ENCODE measurements around the gene ERVFRD-1. TPM values are rescaled to one million over a fixed set of nuclear protein-coding genes. Genes with fewer than 3 reads are reported as not detected.
A peak's percentile ranks its signal among the peaks of the same experiment; 100 is the strongest.

The ERVFRD-1 gene
- total RNA-seq, 6 donors from 2014 or later = 0.46 to 1.3 (median 0.61) TPM; not detected in 2

DNA sequence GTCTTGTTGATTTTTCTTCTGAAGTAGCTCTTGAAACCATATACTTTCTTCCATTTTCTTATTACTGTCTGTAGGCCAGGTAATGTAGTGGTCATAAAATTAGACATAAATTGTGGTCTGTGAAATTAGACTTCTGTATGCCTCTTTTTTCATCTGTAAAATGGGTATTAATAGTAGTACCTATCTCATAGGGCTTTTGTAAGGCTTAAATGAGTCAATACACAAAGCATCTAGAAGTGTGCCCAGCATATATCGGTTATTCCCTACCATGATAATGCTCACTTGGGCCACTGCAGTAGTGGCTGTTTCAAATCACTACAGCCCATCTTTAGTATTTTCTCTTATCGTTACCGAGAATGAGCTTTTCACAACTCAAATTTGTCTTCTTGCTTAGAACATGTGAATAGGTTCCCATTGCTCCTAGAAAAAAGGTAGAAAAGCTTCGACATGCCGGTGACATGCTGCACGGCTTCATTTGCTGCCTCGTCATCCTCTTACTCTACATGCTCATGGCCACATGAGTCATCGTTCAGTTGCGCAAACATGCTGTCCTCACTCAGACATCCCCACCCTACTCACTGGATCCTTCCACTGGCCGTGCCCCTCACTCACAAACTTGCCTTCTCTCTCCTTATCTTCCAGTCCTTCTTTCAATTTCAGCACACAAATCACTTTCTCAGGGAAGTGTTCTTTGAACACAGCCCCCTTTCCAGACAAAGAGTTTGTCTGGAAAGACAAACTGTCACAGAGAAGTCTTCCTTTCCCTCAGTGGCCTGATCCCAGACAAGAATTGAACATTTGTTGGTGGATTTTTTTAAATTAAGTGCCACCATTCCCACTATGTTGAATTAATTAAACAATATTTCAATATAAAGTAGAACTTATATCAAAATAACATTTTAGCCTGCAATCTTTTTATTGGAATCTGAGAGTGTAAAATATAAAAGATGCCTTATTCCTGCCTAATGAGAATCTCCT lies 32.2 kb upstream of the ERVFRD-1 start:
- H3K4me1 ChIP-seq = peaks cover 0 to 8% (median 6%) of the 10 kb centered on the region in 4 donors
- H3K27ac ChIP-seq = no peak overlapping the region
- H3K9me3 ChIP-seq = no peaks in the 10 kb centered on the region
- no peaks in the 10 kb centered on the region for H3K36me3 ChIP-seq
- peak; percentile 87 to 95 for ATAC-seq (ENCODE audit: low FRiP score in 2 of 2)
- peak; percentile 51 to 63 for TF ChIP-seq POLR2AphosphoS5 (IDR thresholded peaks at IDR 0.05)
- TF ChIP-seq, protein P1, sequence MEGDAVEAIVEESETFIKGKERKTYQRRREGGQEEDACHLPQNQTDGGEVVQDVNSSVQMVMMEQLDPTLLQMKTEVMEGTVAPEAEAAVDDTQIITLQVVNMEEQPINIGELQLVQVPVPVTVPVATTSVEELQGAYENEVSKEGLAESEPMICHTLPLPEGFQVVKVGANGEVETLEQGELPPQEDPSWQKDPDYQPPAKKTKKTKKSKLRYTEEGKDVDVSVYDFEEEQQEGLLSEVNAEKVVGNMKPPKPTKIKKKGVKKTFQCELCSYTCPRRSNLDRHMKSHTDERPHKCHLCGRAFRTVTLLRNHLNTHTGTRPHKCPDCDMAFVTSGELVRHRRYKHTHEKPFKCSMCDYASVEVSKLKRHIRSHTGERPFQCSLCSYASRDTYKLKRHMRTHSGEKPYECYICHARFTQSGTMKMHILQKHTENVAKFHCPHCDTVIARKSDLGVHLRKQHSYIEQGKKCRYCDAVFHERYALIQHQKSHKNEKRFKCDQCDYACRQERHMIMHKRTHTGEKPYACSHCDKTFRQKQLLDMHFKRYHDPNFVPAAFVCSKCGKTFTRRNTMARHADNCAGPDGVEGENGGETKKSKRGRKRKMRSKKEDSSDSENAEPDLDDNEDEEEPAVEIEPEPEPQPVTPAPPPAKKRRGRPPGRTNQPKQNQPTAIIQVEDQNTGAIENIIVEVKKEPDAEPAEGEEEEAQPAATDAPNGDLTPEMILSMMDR (IDR thresholded peaks at IDR 0.05) = no peak
- TF ChIP-seq EP300 (IDR thresholded peaks at IDR 0.05) = peak in 1 of 4 donors; percentile 61
- no peak overlapping the region for H3K4me3 ChIP-seq
- H3K27me3 ChIP-seq = no peaks in the 10 kb centered on the region
- 72 to 79% methylated on average over 10 of the region's 10 CpGs for WGBS, 2 donors
- peak in 1 of 2 donors; percentile 93 for DNase-seq

DNA sequence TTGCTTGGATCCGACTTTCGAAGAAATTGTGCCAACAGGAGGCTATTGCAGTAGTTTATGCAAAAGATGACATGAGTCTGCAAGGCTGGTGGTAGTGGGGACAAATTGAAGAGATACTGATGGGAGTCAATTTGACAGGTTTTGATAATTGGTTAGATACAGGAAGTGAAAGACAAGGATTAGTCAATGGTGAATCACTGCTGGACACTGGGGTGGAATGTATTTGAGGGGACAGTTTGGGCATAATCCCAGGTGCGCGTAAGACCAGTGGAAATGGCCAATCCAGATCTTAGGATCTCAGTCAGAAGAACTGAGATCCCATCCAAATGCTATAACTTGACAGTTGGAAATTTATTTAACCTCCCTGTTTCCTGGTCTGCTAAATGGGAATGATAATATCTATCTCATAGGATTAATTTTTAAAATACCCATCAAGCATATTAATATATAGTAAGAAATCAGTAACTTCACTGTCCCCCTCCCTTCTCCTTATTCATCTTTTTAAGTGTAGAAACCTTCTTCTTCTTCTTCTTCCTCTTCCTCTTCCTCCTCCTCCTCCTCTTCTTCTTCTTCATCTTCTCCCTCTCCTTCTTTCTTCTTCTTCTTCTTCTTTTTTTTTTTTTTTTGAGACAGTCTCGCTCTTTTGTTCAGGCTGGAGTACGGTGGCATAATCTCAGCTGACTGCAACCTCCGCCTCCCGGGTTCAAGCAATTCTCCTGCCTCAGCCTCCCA lies 30.9 kb upstream of the ERVFRD-1 start:
- peaks cover 0 to 8% (median 6%) of the 10 kb centered on the region in 4 donors for H3K4me1 ChIP-seq
- H3K4me3 ChIP-seq = no peak overlapping the region
- no peak for ATAC-seq (ENCODE audit: low FRiP score in 2 of 2)
- no peaks in the 10 kb centered on the region for H3K9me3 ChIP-seq
- H3K27ac ChIP-seq = no peak overlapping the region
- H3K36me3 ChIP-seq = no peaks in the 10 kb centered on the region
- WGBS, 2 donors = 93 to 95% methylated on average over 8 of the region's 8 CpGs
- TF ChIP-seq, protein P1 (IDR thresholded peaks at IDR 0.05) = no peak
- TF ChIP-seq POLR2A (IDR thresholded peaks at IDR 0.05) (no peak), EP300 (IDR thresholded peaks at IDR 0.05) (no peak), POLR2AphosphoS5 (IDR thresholded peaks at IDR 0.05) (no peak)
- H3K27me3 ChIP-seq = no peaks in the 10 kb centered on the region
- DNase-seq = no peak

DNA sequence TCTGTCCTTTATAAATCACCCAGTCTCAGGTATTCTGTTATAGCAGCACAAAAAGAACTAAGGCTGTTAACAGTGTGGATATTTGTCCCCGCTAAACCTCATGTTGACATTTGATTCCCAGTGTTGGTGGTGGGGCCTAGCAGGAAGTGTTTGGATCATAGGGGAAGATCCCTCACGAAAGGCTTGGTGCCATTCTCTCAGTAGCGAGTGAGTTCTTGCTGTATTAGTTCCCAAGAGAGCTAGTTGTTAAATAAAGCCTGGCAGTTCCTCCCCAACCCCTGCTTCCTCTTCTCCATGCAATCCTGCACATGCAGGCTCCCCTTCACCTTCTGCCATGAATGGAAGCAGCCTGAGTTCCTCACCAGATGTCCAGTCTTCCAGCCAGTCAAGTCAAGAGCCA lies 29.8 kb upstream of the ERVFRD-1 start:
- no peaks in the 10 kb centered on the region for H3K9me3 ChIP-seq
- no peak for TF ChIP-seq POLR2A (IDR thresholded peaks at IDR 0.05)
- TF ChIP-seq, protein P1 (IDR thresholded peaks at IDR 0.05) = no peak
- no peak for TF ChIP-seq POLR2AphosphoS5 (IDR thresholded peaks at IDR 0.05)
- TF ChIP-seq EP300 (IDR thresholded peaks at IDR 0.05) = no peak
- no peak for DNase-seq
- H3K4me1 ChIP-seq = peaks cover 0 to 8% (median 6%) of the 10 kb centered on the region in 4 donors
- H3K4me3 ChIP-seq = no peak overlapping the region
- WGBS, 2 donors = 83% methylated on average over 3 of the region's 3 CpGs
- no peaks in the 10 kb centered on the region for H3K27me3 ChIP-seq
- H3K36me3 ChIP-seq = no peaks in the 10 kb centered on the region
- H3K27ac ChIP-seq = no peak overlapping the region
- ATAC-seq (ENCODE audit: low FRiP score in 2 of 2) = no peak

DNA sequence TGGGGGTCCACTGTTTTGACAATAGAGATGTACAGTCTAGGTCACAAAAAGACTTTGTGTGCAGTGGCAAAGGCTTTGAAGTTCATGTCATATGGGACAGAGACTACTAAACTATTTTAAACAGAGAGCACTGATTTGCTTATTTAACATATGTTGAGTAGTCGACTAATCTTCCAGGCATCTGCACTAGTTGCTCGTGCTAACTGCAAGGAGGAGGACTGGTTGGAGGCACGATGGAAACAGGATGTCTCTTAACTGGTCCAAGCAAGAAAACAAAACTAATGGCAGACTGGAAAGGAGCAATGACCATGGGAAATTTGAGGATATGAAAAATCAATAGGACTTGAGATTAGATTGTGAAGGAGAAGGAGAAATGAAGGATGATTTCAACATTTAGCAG lies 28.5 kb upstream of the ERVFRD-1 start:
- TF ChIP-seq POLR2A (IDR thresholded peaks at IDR 0.05) = no peak
- TF ChIP-seq, protein P1 (IDR thresholded peaks at IDR 0.05) = no peak
- no peak for TF ChIP-seq EP300 (IDR thresholded peaks at IDR 0.05)
- no peak for TF ChIP-seq POLR2AphosphoS5 (IDR thresholded peaks at IDR 0.05)
- Histone ChIP-seq H3K4me3 (no peak overlapping the region), H3K9me3 (no peaks in the 10 kb centered on the region), H3K4me1 (peaks cover 0 to 8% (median 6%) of the 10 kb centered on the region in 4 donors), H3K27me3 (no peaks in the 10 kb centered on the region), H3K36me3 (peaks cover 0 to 6% (median 2%) of the 10 kb centered on the region in 4 donors), H3K27ac (no peak overlapping the region)
- DNase-seq (no peak), ATAC-seq (ENCODE audit: low FRiP score in 2 of 2) (no peak)
- WGBS, 2 donors = 86 to 100% methylated on average over 3 of the region's 3 CpGs

Data from upper lobe of left lung (tissue), 6 donors.